Ascending aorta (tissue), 2 donors: ENCODE results near the gene CEP41. TPM values are rescaled to one million over a fixed set of nuclear protein-coding genes. Genes with fewer than 3 reads are reported as not detected.
A peak's percentile ranks its signal among the peaks of the same experiment; 100 is the strongest.

Experiments
- DNase-seq, 2 donors: peaks; one replicate each; pipeline ENCODE4 v3.0.0-alpha.2; 2019; ENCODE audit warnings: low spot score in 2 of 2
- H3K27ac ChIP-seq, 2 donors: fragments of 200-600 bp; sonication (generic); one replicate each; pipeline ENCODE4 v1.5.1; 2016 to 2017; ENCODE audit warnings: mild to moderate bottlenecking in 1 of 2
- H3K27me3 ChIP-seq: fragments of 200-600 bp; sonication (generic); one replicate; pipeline ENCODE4 v1.5.1; 2017
- H3K36me3 ChIP-seq, 2 donors: fragments of 200-600 bp; sonication (generic); one replicate each; pipeline ENCODE4 v1.5.1; 2016
- H3K4me1 ChIP-seq, 2 donors: fragments of 200-600 bp; sonication (generic); one replicate each; pipeline ENCODE4 v1.5.1; 2016 to 2017; ENCODE audit warnings: mild to moderate bottlenecking in 1 of 2
- H3K4me3 ChIP-seq, 2 donors: fragments of 200-600 bp; sonication (generic); one replicate each; pipeline ENCODE4 v1.5.1; 2016 to 2017; ENCODE audit warnings: mild to moderate bottlenecking in 1 of 2
- H3K9me3 ChIP-seq, 2 donors: fragments of 200-600 bp; sonication (generic); one replicate each; pipeline ENCODE4 v1.5.1; 2016
- CTCF ChIP-seq, 3 experiments: fragments of 200-600 bp in 2 of 3; fragments of 450-650 bp in 1 of 3; sonication (generic) in 2 of 3; IDR thresholded peaks; one replicate each; pipeline ENCODE4 v1.5.1; 2016 to 2019; ENCODE audit warnings: antibody characterized with exemption in 3 of 3, mild to moderate bottlenecking in 1 of 3, moderate library complexity in 1 of 3
- intact Hi-C: fragments of 100-400 bp; cut with DNase I; formaldehyde crosslinking; loops from one replicate; pipeline ENCODE4 v1.15.1; 2023
- total RNA-seq: library from RNA; depleted of rRNA; stranded (reverse); fragments of >200 nt; gene quantifications from one replicate; pipeline ENCODE4 v1.1.0, GENCODE V29; 2016

Gene CEP41
- total RNA-seq, 1 donor from 2014 or later: 4.3 TPM

- H3K36me3 ChIP-seq: no peaks in the 10 kb centered on the region
- no peak overlapping the region for H3K27ac ChIP-seq
- TF ChIP-seq CTCF (IDR thresholded peaks at IDR 0.05): no peak
- H3K4me1 ChIP-seq: peaks cover 0 to 3% of the 10 kb centered on the region in 2 donors
- no peaks in the 10 kb centered on the region for H3K27me3 ChIP-seq
- no peak overlapping the region for H3K4me3 ChIP-seq
- peaks cover 0 to 2% of the 10 kb centered on the region in 2 donors for H3K9me3 ChIP-seq
- DNase-seq: no peak
- intact Hi-C loops: loop anchor here (5.0 kb wide), 5 partner anchors 45 to 370 kb away; partner anchors contain the start of gene KLHDC10
These were observed 1.8 kb upstream of the CEP41 start for GRCh38 chr7:130442601-130443000.

GRCh38 chr7:130441408-130441869 lies 623 bp upstream of the CEP41 start:
- H3K27me3 ChIP-seq: no peaks in the 10 kb centered on the region
- peaks cover 0 to 3% of the 10 kb centered on the region in 2 donors for H3K4me1 ChIP-seq
- DNase-seq: no peak
- H3K4me3 ChIP-seq: peak overlapping the region; percentile 76 to 79
- intact Hi-C loops: loop anchor here (1.0 to 5.0 kb wide), 9 partner anchors 44 to 831 kb away; partner anchors contain the start of genes COPG2, KLHDC10, NRF1 and TMEM209
- peak overlapping the region; percentile 77 to 78 for H3K27ac ChIP-seq
- no peaks in the 10 kb centered on the region for H3K36me3 ChIP-seq
- no peaks in the 10 kb centered on the region for H3K9me3 ChIP-seq
- TF ChIP-seq CTCF (IDR thresholded peaks at IDR 0.05): no peak

- DNase-seq: no peak
- H3K9me3 ChIP-seq: no peaks in the 10 kb centered on the region
- TF ChIP-seq CTCF (IDR thresholded peaks at IDR 0.05): no peak
- intact Hi-C loops: no loop called here
- no peaks in the 10 kb centered on the region for H3K27me3 ChIP-seq
- H3K27ac ChIP-seq: no peak overlapping the region
- H3K4me3 ChIP-seq: no peak overlapping the region
- H3K4me1 ChIP-seq: no peaks in the 10 kb centered on the region
- no peaks in the 10 kb centered on the region for H3K36me3 ChIP-seq
These were observed 4.6 kb downstream of the CEP41 start for GRCh38 chr7:130436253-130436652.

- Histone ChIP-seq H3K4me3 (no peak overlapping the region), H3K4me1 (no peaks in the 10 kb centered on the region), H3K27me3 (no peaks in the 10 kb centered on the region), H3K9me3 (no peaks in the 10 kb centered on the region), H3K27ac (no peak overlapping the region), H3K36me3 (no peaks in the 10 kb centered on the region)
- no peak for TF ChIP-seq CTCF (IDR thresholded peaks at IDR 0.05)
- intact Hi-C loops: no loop called here
- no peak for DNase-seq
These were observed 5.4 kb downstream of the CEP41 start for GRCh38 chr7:130435311-130435854.

GRCh38 chr7:130433301-130433700 lies 7.5 kb downstream of the CEP41 start:
- no peak for DNase-seq
- no peaks in the 10 kb centered on the region for H3K36me3 ChIP-seq
- no peak overlapping the region for H3K4me3 ChIP-seq
- no peak for TF ChIP-seq CTCF (IDR thresholded peaks at IDR 0.05)
- no peaks in the 10 kb centered on the region for H3K9me3 ChIP-seq
- intact Hi-C loops: no loop called here
- H3K27me3 ChIP-seq: no peaks in the 10 kb centered on the region
- H3K27ac ChIP-seq: no peak overlapping the region
- no peaks in the 10 kb centered on the region for H3K4me1 ChIP-seq
